Measurements from ENCODE around the gene SIRT7.
A peak's percentile ranks its signal among the peaks of the same experiment; 100 is the strongest.

The SIRT7 gene

DNA sequence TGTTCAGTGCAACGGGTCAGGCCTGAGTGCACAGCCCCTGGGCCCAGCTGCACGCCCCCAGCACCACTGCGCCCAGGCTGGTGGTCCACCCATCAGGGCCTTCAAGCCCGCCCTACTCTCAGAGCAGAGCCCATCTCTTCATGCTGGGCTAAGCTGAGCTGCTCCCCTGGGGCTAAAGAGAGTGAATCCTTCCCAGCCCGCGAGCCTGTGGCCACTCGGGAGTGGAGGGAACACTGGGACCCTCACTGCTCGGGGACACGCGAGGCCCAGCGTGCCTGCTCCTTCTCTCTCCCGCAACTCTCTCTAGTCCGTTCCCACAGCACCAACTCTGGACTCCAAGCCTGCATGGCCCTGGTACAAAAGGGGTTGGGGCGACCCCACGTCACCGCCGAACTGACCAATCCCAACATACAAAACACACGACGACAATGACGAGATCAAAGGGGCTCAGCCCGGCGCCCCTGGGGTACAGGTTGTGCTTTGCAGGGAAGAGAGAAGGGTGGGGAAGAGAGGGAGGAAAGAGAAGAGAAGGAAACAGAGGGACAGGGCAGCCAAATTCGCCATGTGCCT, 4.1 kb upstream of the SIRT7 start:
- TF ChIP-seq, protein P1, sequence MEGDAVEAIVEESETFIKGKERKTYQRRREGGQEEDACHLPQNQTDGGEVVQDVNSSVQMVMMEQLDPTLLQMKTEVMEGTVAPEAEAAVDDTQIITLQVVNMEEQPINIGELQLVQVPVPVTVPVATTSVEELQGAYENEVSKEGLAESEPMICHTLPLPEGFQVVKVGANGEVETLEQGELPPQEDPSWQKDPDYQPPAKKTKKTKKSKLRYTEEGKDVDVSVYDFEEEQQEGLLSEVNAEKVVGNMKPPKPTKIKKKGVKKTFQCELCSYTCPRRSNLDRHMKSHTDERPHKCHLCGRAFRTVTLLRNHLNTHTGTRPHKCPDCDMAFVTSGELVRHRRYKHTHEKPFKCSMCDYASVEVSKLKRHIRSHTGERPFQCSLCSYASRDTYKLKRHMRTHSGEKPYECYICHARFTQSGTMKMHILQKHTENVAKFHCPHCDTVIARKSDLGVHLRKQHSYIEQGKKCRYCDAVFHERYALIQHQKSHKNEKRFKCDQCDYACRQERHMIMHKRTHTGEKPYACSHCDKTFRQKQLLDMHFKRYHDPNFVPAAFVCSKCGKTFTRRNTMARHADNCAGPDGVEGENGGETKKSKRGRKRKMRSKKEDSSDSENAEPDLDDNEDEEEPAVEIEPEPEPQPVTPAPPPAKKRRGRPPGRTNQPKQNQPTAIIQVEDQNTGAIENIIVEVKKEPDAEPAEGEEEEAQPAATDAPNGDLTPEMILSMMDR (conservative IDR thresholded peaks at IDR 0.05) = no peak
- no peak overlapping the region for H3K27ac ChIP-seq

DNA sequence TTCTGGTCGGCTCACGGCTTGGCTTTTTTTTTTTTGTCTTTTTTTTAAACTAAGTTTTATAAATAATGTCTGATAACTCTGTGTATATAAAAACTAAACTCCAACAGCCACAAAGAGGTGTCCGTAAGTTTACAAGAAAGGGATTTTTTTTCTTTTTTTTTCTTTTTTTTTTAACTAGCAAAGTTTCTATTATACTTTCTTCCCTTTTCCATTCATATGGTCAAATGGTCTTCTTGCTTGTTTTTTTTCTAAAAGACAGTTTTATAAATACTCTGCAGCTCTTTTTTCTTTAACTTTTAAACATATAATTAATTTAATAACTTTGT, 3.5 kb upstream of the SIRT7 start:
- TF ChIP-seq, protein P1 (conservative IDR thresholded peaks at IDR 0.05) = no peak
- H3K27ac ChIP-seq = no peak overlapping the region

DNA sequence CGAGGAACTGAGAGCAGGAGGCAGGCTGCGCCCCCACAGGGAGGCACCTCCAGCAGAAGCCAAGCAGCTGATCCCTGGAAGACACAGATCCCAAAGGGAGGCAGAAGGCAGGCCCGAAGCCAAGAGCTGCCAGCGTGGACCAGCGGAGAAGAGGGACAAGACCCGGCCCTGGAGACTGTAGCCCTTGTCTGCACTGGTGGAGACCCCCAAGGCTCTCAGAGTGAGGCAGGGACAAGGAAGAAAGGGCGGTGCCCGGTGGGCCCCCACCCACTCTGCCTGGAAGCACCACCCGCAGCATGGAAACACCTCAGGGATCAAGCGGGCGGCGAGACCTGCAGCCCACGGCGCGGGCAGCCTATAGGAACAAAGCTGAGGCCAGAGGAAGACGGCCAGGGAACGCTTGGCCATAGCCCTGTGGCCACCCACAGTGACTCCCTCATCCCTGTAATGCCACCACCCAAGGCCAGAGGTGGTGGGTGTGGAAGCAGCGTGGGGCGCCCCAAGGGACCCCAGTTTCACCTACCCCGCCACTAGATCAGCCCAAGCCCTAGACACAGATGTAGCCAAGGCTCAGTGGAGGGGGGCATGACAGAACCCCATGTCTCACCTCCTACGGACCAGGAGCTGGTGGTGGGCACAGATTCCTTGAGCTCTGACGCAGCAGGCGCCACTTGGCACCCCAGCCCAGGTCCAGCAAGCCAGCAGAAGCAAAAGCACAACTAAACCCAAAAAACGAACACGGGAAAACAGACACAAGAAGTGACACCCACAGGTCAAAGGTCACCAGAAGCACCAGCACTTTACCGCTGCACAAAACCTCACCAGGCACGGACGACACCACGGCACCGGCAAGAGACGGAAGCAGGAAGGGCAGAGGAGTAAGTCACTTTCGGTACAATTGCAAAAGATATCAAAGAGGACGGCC, 2.9 kb upstream of the SIRT7 start:
- no peak overlapping the region for H3K27ac ChIP-seq
- TF ChIP-seq, protein P1 (conservative IDR thresholded peaks at IDR 0.05) = no peak

DNA sequence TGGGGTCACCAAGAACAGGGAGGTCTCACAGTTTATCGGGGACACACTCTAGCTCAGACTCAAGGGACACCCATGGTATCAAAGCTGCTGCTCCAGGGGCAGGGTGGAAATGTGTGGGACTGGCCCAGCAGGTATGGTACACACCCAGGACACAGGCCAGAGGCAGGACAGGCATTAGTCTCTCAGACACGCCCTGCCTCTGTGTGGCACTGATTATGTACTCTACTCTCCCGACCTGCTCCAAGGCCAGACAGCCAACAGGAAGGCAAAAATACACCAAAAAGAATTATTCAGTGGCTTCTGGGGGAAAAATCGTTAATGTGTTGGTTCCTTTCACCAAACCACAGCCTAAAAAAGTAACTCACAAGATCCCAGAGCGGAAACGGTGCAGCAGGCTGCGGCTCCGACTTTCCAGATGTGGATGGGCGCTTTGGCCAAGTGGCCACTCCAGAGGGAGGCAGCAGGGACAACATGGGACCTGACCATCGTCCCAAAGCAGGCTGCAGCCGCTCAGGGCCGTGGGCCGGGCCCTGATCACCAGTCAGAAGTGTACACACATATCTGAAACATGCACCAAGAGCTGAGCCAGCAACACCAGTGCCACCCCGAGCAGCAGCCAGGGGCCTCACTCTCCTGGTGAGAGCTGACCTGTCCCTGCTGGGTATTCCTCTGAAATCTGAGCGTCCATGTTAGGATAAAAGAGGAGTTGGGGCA, 1.0 kb upstream of the SIRT7 start:
- TF ChIP-seq, protein P1 (conservative IDR thresholded peaks at IDR 0.05) = no peak
- H3K27ac ChIP-seq = peak overlapping the region; percentile 81; the same call in 1 of the 2 replicates

DNA sequence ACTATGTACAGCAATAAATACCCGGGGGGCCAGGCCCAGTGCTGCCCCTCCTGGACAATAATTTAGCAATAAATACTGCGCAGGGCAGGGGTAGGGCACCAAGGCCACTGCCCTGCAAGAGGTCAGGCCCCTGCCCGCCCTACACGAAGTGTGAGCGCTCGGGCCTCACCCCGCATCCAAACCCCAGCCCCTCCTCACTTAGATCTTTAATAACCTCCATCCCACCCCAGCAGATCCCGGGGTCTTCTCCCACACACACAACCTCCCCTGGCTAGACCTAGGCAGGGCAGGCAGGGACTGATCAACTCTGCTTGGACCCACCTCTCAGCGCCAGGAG, 325 bp upstream of the SIRT7 start:
- peak overlapping the region; percentile 81 for H3K27ac ChIP-seq

DNA sequence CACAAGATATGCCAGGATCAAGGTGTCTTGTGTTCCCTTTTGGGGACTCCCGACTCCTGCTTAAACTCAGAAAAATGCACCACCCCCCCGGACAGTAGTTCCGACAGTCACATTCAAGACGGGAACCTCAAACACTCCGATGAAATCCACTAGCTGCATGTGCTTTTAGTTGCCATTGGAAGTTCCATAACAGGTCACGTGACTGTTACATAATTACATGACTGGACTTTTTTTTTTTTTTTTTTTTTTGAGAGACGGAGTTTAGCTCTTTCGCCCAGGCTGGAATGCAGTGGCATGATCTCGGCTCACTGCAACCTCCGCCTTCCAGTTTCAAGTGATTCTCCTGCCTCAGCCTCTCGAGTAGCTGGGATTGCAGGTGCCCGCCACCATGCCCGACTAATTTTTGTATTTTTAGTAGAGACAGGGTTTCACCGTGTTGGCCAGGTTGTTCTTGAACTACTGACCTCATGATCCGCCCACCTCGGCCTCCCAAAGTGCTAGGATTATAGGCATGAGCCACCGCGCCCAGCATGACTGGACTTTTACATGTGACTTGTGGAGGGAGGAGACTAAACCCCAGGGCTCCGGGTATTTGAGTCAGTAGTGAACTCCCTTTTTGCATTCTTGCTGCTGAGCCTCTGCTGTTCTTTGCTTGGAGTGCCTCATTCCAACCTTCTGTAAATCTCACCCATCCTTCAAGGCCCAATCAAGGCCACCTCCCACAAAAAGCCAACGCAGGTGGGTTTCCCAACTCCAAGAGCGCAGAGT, 1.6 kb downstream of the SIRT7 start:
- peak overlapping the region; percentile 81; the same call in 1 of the 2 replicates for H3K27ac ChIP-seq
- TF ChIP-seq, protein P1 (conservative IDR thresholded peaks at IDR 0.05) = no peak

DNA sequence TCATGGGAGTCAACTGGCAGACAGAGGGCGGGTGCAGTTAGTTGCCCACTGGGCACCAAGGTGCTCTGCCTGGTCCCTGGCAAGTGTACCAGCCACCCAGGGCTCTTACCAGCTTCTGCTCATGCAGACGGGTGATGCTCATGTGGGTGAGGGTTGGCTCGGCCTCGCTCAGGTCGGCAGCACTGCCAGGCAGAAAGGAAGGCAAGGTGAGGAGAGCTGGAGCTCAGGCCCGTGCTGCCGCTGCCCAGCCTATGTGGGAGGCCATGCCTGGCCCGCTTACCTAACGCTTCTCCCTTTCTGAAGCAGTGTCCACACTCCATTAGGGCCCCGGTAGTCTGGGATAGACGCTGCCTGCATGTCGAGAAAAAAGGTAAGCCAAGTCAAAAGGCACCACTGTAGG, 2.6 kb downstream of the SIRT7 start:
- TF ChIP-seq, protein P1 (conservative IDR thresholded peaks at IDR 0.05) = no peak
- H3K27ac ChIP-seq = peak overlapping the region; percentile 5; the same call in 1 of the 2 replicates

Data from VCaP (cell line).